OCI-LY1 (cell line): ENCODE measurements around the gene S100A4.

ENCODE experiments used
- CTCF ChIP-seq: fragments of 200-600 bp; sonication (generic), shearing (Covaris generic); IDR thresholded peaks from 2 replicates; pipeline ENCODE4 v1.5.1; 2017; ENCODE audit warnings: mild to moderate bottlenecking, antibody characterized with exemption, low read length, moderate library complexity, mixed read lengths
- EZH2 ChIP-seq: fragments of 200-600 bp; sonication (generic), shearing (Covaris generic); IDR thresholded peaks from 2 replicates; pipeline ENCODE4 v1.8.0; 2017; ENCODE audit warnings: borderline replicate concordance, mixed run types, mild to moderate bottlenecking, antibody characterized with exemption, low read length, moderate library complexity, mixed read lengths

- TF ChIP-seq CTCF (no peak), EZH2 (no peak)
Measured at GRCh38 chr1:153503766-153504165, 41.8 kb downstream of the S100A4 start.
